ENCODE data around the gene SLC2A6. TPM values are rescaled to one million over a fixed set of nuclear protein-coding genes. Genes with fewer than 3 reads are reported as not detected.

Gene SLC2A6
- total RNA-seq, 5 donors from 2014 or later (not counting 1 experiment from before 2014, with no cell fraction given) = 3.6 to 6.1 (median 4.9) TPM

GRCh38 chr9:133489253-133490190, 10.6 kb upstream of the SLC2A6 start:
- H3K4me3 Mint-ChIP-seq = no peak overlapping the region
- WGBS (ENCODE audit: insufficient coverage) = 67% methylated on average over 9 of the region's 19 CpGs
- Histone ChIP-seq H3K4me1 (ENCODE audit: control insufficient read depth in 1 of 2, extremely low read depth in 1 of 2, insufficient read depth in 2 of 2, low read length in 2 of 2) (peaks cover 0 to 10% of the 10 kb centered on the region in 2 experiments), H3K4me3 (ENCODE audit: control insufficient read depth in 1 of 2, extremely low read depth in 1 of 2, low read length in 1 of 2) (no peak overlapping the region), H3K27ac (ENCODE audit: low read length) (no peak overlapping the region), H3K9me3 (no peaks in the 10 kb centered on the region), H3K36me3 (ENCODE audit: control insufficient read depth in 2 of 2, extremely low read depth in 1 of 2, insufficient read depth in 1 of 2, low read length in 1 of 2) (no peaks in the 10 kb centered on the region), H3K27me3 (replicated peaks in 1 of 2; ENCODE audit: control insufficient read depth in 2 of 2, extremely low read depth in 1 of 2, insufficient read depth in 2 of 2, low read length in 1 of 2) (peaks cover 0 to 62% of the 10 kb centered on the region in 2 experiments)
- no peaks in the 10 kb centered on the region for H3K36me3 Mint-ChIP-seq
- no peaks in the 10 kb centered on the region for H3K9me3 Mint-ChIP-seq
- POLR2A ChIA-PET = no interaction called here
- peaks cover 0 to 6% of the 10 kb centered on the region in 2 donors for H3K27me3 Mint-ChIP-seq
- no peak overlapping the region for H3K27ac Mint-ChIP-seq
- CTCF ChIA-PET = no interaction called here
- DNase-seq (no peak), ATAC-seq (replicated peaks in 1 of 4) (no peak)
- H3K4me1 Mint-ChIP-seq = peaks cover 5 to 8% (median 5%) of the 10 kb centered on the region in 3 donors

GRCh38 chr9:133488686-133489252, 9.9 kb upstream of the SLC2A6 start:
- ATAC-seq (replicated peaks in 1 of 4) (no peak), DNase-seq (no peak)
- Mint-ChIP-seq H3K9me3 (no peaks in the 10 kb centered on the region), H3K4me3 (no peak overlapping the region), H3K4me1 (peaks cover 5 to 8% (median 5%) of the 10 kb centered on the region in 3 donors), H3K27ac (no peak overlapping the region), H3K36me3 (no peaks in the 10 kb centered on the region), H3K27me3 (peaks cover 0 to 6% of the 10 kb centered on the region in 2 donors)
- Histone ChIP-seq H3K9me3 (no peaks in the 10 kb centered on the region), H3K4me3 (ENCODE audit: control insufficient read depth in 1 of 2, extremely low read depth in 1 of 2, low read length in 1 of 2) (no peak overlapping the region), H3K36me3 (ENCODE audit: control insufficient read depth in 2 of 2, extremely low read depth in 1 of 2, insufficient read depth in 1 of 2, low read length in 1 of 2) (no peaks in the 10 kb centered on the region), H3K4me1 (ENCODE audit: control insufficient read depth in 1 of 2, extremely low read depth in 1 of 2, insufficient read depth in 2 of 2, low read length in 2 of 2) (peaks cover 0 to 10% of the 10 kb centered on the region in 2 experiments), H3K27me3 (replicated peaks in 1 of 2; ENCODE audit: control insufficient read depth in 2 of 2, extremely low read depth in 1 of 2, insufficient read depth in 2 of 2, low read length in 1 of 2) (peaks cover 0 to 59% of the 10 kb centered on the region in 2 experiments), H3K27ac (ENCODE audit: low read length) (no peak overlapping the region)
- ChIA-PET CTCF (no interaction called here), POLR2A (no interaction called here)
- WGBS (ENCODE audit: insufficient coverage) = 81% methylated on average over 18 of the region's 18 CpGs

- ChIA-PET CTCF (interaction anchor here in 1 of 2 donors (0.8 kb wide), 1 partner anchor 301 kb away, joined by 3 read pairs; no protein-coding TSS in a partner anchor), POLR2A (no interaction called here)
- Histone ChIP-seq H3K4me3 (ENCODE audit: control insufficient read depth in 1 of 2, extremely low read depth in 1 of 2, low read length in 1 of 2) (no peak overlapping the region), H3K27ac (ENCODE audit: low read length) (no peak overlapping the region), H3K4me1 (ENCODE audit: control insufficient read depth in 1 of 2, extremely low read depth in 1 of 2, insufficient read depth in 2 of 2, low read length in 2 of 2) (peaks cover 0 to 10% of the 10 kb centered on the region in 2 experiments), H3K36me3 (ENCODE audit: control insufficient read depth in 2 of 2, extremely low read depth in 1 of 2, insufficient read depth in 1 of 2, low read length in 1 of 2) (no peaks in the 10 kb centered on the region), H3K9me3 (no peaks in the 10 kb centered on the region), H3K27me3 (replicated peaks in 1 of 2; ENCODE audit: control insufficient read depth in 2 of 2, extremely low read depth in 1 of 2, insufficient read depth in 2 of 2, low read length in 1 of 2) (peaks cover 0 to 59% of the 10 kb centered on the region in 2 experiments)
- Mint-ChIP-seq H3K4me3 (no peak overlapping the region), H3K36me3 (no peaks in the 10 kb centered on the region), H3K27ac (no peak overlapping the region), H3K4me1 (peaks cover 5 to 8% (median 5%) of the 10 kb centered on the region in 3 donors), H3K9me3 (no peaks in the 10 kb centered on the region), H3K27me3 (peaks cover 0 to 6% of the 10 kb centered on the region in 2 donors)
- DNase-seq (no peak), ATAC-seq (replicated peaks in 1 of 4) (no peak)
- 86% methylated on average over 7 of the region's 8 CpGs for WGBS (ENCODE audit: insufficient coverage)
Measured at GRCh38 chr9:133487331-133487725, 8.4 kb upstream of the SLC2A6 start.

GRCh38 chr9:133485531-133486260, 6.8 kb upstream of the SLC2A6 start:
- Mint-ChIP-seq H3K4me3 (peak overlapping the region in 2 of 3 donors; percentile 20 to 31), H3K27me3 (peaks cover 0 to 6% of the 10 kb centered on the region in 2 donors), H3K4me1 (peaks cover 5 to 8% (median 5%) of the 10 kb centered on the region in 3 donors), H3K36me3 (no peaks in the 10 kb centered on the region), H3K9me3 (no peaks in the 10 kb centered on the region), H3K27ac (no peak overlapping the region)
- ChIA-PET POLR2A (no interaction called here), CTCF (no interaction called here)
- Histone ChIP-seq H3K27ac (ENCODE audit: low read length) (no peak overlapping the region), H3K27me3 (replicated peaks in 1 of 2; ENCODE audit: control insufficient read depth in 2 of 2, extremely low read depth in 1 of 2, insufficient read depth in 2 of 2, low read length in 1 of 2) (peaks cover 0 to 48% of the 10 kb centered on the region in 2 experiments), H3K4me1 (ENCODE audit: control insufficient read depth in 1 of 2, extremely low read depth in 1 of 2, insufficient read depth in 2 of 2, low read length in 2 of 2) (peaks cover 0 to 10% of the 10 kb centered on the region in 2 experiments), H3K36me3 (ENCODE audit: control insufficient read depth in 2 of 2, extremely low read depth in 1 of 2, insufficient read depth in 1 of 2, low read length in 1 of 2) (no peaks in the 10 kb centered on the region), H3K4me3 (ENCODE audit: control insufficient read depth in 1 of 2, extremely low read depth in 1 of 2, low read length in 1 of 2) (no peak overlapping the region), H3K9me3 (no peaks in the 10 kb centered on the region)
- DNase-seq (peak in 1 of 35 experiments; percentile 36), ATAC-seq (replicated peaks in 1 of 4) (peak; percentile 40 to 55 (median 50))
- WGBS (ENCODE audit: insufficient coverage) = 47% methylated on average over 20 of the region's 25 CpGs

- 84% methylated on average over 19 of the region's 22 CpGs for WGBS (ENCODE audit: insufficient coverage)
- peaks cover 0 to 42% of the 10 kb centered on the region in 2 experiments for H3K27me3 ChIP-seq (replicated peaks in 1 of 2; ENCODE audit: control insufficient read depth in 2 of 2, extremely low read depth in 1 of 2, insufficient read depth in 2 of 2, low read length in 1 of 2)
- no peak overlapping the region for H3K4me3 ChIP-seq (ENCODE audit: control insufficient read depth in 1 of 2, extremely low read depth in 1 of 2, low read length in 1 of 2)
- Mint-ChIP-seq H3K36me3 (no peaks in the 10 kb centered on the region), H3K4me1 (peaks cover 7 to 8% (median 7%) of the 10 kb centered on the region in 3 donors), H3K27me3 (peaks cover 0 to 2% of the 10 kb centered on the region in 2 donors), H3K9me3 (no peaks in the 10 kb centered on the region), H3K27ac (no peak overlapping the region), H3K4me3 (no peak overlapping the region)
- POLR2A ChIA-PET = no interaction called here
- H3K36me3 ChIP-seq (ENCODE audit: control insufficient read depth in 2 of 2, extremely low read depth in 1 of 2, insufficient read depth in 1 of 2, low read length in 1 of 2) = no peaks in the 10 kb centered on the region
- CTCF ChIA-PET = interaction anchor here in 1 of 2 donors (0.6 kb wide), 1 partner anchor 25 kb away, joined by 5 read pairs; no protein-coding TSS in a partner anchor
- no peaks in the 10 kb centered on the region for H3K9me3 ChIP-seq
- peaks cover under 1 to 12% of the 10 kb centered on the region in 2 experiments for H3K4me1 ChIP-seq (ENCODE audit: control insufficient read depth in 1 of 2, extremely low read depth in 1 of 2, insufficient read depth in 2 of 2, low read length in 2 of 2)
- no peak overlapping the region for H3K27ac ChIP-seq (ENCODE audit: low read length)
- ATAC-seq (replicated peaks in 1 of 4) (no peak), DNase-seq (no peak)
Measured at GRCh38 chr9:133484671-133485437, 6.0 kb upstream of the SLC2A6 start.
